ENCODE measurements around the gene ERLIN1.

GRCh38 chr10:100223879-100224278 lies 38.0 kb upstream of the ERLIN1 start:
- TF ChIP-seq CTCF (IDR thresholded peaks at IDR 0.05) (no peak), POLR2A (IDR thresholded peaks at IDR 0.05) (no peak), POLR2AphosphoS5 (IDR thresholded peaks at IDR 0.05) (no peak)

Data from prostate gland (tissue), 2 donors.